Caco-2 (cell line): ENCODE data around the gene NUDCD3. TPM values are rescaled to one million over a fixed set of nuclear protein-coding genes. Genes with fewer than 3 reads are reported as not detected.

Experiments used
- BruUV-seq: library from RNA; stranded (reverse); fragments of 400-500 nt; replicated peaks from 2 replicates; lab custom pipeline; 2021; lab: Mats Ljungman, UMichigan
- CTCF ChIA-PET: fragments of 300-600 bp; sonication (Branson Sonifier 250); formaldehyde crosslinking; loops from one replicate; lab custom pipeline; 2022; ENCODE audit warnings: antibody characterized with exemption; lab: Charles Lee
- POLR2A ChIA-PET: fragments of 300-600 bp; sonication (Branson Sonifier 250); formaldehyde crosslinking; loops from one replicate; lab custom pipeline; 2022; ENCODE audit warnings: antibody characterized with exemption; lab: Charles Lee
- DNase-seq, 2 experiments: peaks; one replicate each; pipeline versions ENCODE4 v3.0.0 to v3.0.0-alpha.2; 2020 to 2022
- H3K27me3 ChIP-seq: replicated peaks from 2 replicates; pipeline ENCODE4 v1.6.0; 2011; ENCODE audit warnings: low read length; ENCODE audit not compliant: control insufficient read depth, insufficient read depth
- H3K36me3 ChIP-seq: 2 replicates; pipeline ENCODE4 v1.5.1; 2011; ENCODE audit warnings: low read length; ENCODE audit not compliant: control insufficient read depth, insufficient read depth
- H3K4me1 ChIP-seq: fragments of 250-450 bp; sonication (Bioruptor Pico); 2 replicates; pipeline ENCODE4 v1.5.1; 2020; ENCODE audit warnings: mild to moderate bottlenecking
- H3K4me3 ChIP-seq: 2 replicates; pipeline ENCODE4 v1.5.1; 2011; ENCODE audit warnings: low read depth, mild to moderate bottlenecking, control low read depth, low read length
- H3K9me3 ChIP-seq: fragments of 250-450 bp; sonication (Bioruptor Pico); 2 replicates; pipeline ENCODE4 v1.5.1; 2020; ENCODE audit warnings: mild to moderate bottlenecking, moderate library complexity
- H3K27ac Mint-ChIP-seq: one replicate; pipeline ENCODE4 v1.8.0; 2022; ENCODE audit warnings: mixed read lengths; ENCODE audit not compliant: unreplicated experiment
- H3K27me3 Mint-ChIP-seq: one replicate; pipeline ENCODE4 v1.8.0; 2022; ENCODE audit warnings: mixed read lengths; ENCODE audit not compliant: insufficient read depth, unreplicated experiment
- H3K36me3 Mint-ChIP-seq: one replicate; pipeline ENCODE4 v1.8.0; 2022; ENCODE audit warnings: mild to moderate bottlenecking, mixed read lengths; ENCODE audit not compliant: insufficient read depth, unreplicated experiment
- H3K4me1 Mint-ChIP-seq: one replicate; pipeline ENCODE4 v1.8.0; 2022; ENCODE audit warnings: low read depth, mixed read lengths; ENCODE audit not compliant: unreplicated experiment
- H3K4me3 Mint-ChIP-seq: one replicate; pipeline ENCODE4 v1.8.0; 2022; ENCODE audit warnings: mild to moderate bottlenecking, moderate library complexity, mixed read lengths; ENCODE audit not compliant: unreplicated experiment
- H3K9me3 Mint-ChIP-seq: one replicate; pipeline ENCODE4 v1.8.0; 2022; ENCODE audit warnings: mixed read lengths; ENCODE audit not compliant: unreplicated experiment
- CTCF ChIP-seq, 2 experiments: fragments of 200-600 bp in 1 of 2; IDR thresholded peaks; 1 replicate in 1 of 2; 2 replicates in 1 of 2; pipeline versions ENCODE4 v1.5.1 to v1.8.0; 2011 to 2022; ENCODE audit warnings: antibody characterized with exemption in 1 of 2, control low read depth in 1 of 2, inconsistent platforms in 1 of 2, low read depth in 1 of 2, low read length in 1 of 2, mild to moderate bottlenecking in 1 of 2, moderate library complexity in 1 of 2; ENCODE audit not compliant: insufficient read depth in 1 of 2, severe bottlenecking in 1 of 2, unreplicated experiment in 1 of 2
- intact Hi-C: fragments of 100-400 bp; cut with micrococcal nuclease; formaldehyde crosslinking; loops from one replicate; pipeline ENCODE4 v1.10.0; 2022; ENCODE audit not compliant: unreplicated experiment
- total RNA-seq: library from RNA; stranded (reverse); gene quantifications from 2 replicates; pipeline ENCODE4 v1.2.3, GENCODE V29; 2022

NUDCD3 gene
- total RNA-seq, 1 experiment from 2014 or later = 116 TPM

- no peaks in the 10 kb centered on the region for H3K4me1 ChIP-seq
- POLR2A ChIA-PET = interaction anchor here (0.6 kb wide), 1 partner anchor 250 kb away, joined by 3 read pairs; no protein-coding TSS in a partner anchor
- no peak for TF ChIP-seq CTCF (IDR thresholded peaks at IDR 0.05; ENCODE audit: insufficient read depth in 1 of 2, low read depth in 1 of 2, low read length in 1 of 2, severe bottlenecking in 1 of 2, unreplicated experiment in 1 of 2)
- H3K36me3 Mint-ChIP-seq = peaks cover 25% of the 10 kb centered on the region
- CTCF ChIA-PET = no interaction called here
- no peaks in the 10 kb centered on the region for H3K9me3 Mint-ChIP-seq
- no TSS peak for BruUV-seq
- no peaks in the 10 kb centered on the region for H3K4me1 Mint-ChIP-seq
- no peak overlapping the region for H3K27ac Mint-ChIP-seq
- H3K4me3 ChIP-seq = no peak overlapping the region
- no peak for DNase-seq
- no peaks in the 10 kb centered on the region; the same call in 1 of the 2 replicates for H3K36me3 ChIP-seq
- no peaks in the 10 kb centered on the region for H3K9me3 ChIP-seq
- H3K27me3 Mint-ChIP-seq = no peaks in the 10 kb centered on the region
- no peak overlapping the region for H3K4me3 Mint-ChIP-seq
- no peaks in the 10 kb centered on the region for H3K27me3 ChIP-seq
- intact Hi-C loops = no loop called here
These were observed 105.6 kb downstream of the NUDCD3 start for GRCh38 chr7:44384586-44385433.

- Mint-ChIP-seq H3K27me3 (no peaks in the 10 kb centered on the region), H3K36me3 (peaks cover 30% of the 10 kb centered on the region), H3K4me1 (no peaks in the 10 kb centered on the region), H3K9me3 (no peaks in the 10 kb centered on the region), H3K4me3 (no peak overlapping the region), H3K27ac (no peak overlapping the region)
- Histone ChIP-seq H3K4me1 (no peaks in the 10 kb centered on the region), H3K27me3 (no peaks in the 10 kb centered on the region), H3K9me3 (no peaks in the 10 kb centered on the region), H3K36me3 (no peaks in the 10 kb centered on the region; the same call in 1 of the 2 replicates), H3K4me3 (no peak overlapping the region)
- intact Hi-C loops = no loop called here
- no peak for TF ChIP-seq CTCF (IDR thresholded peaks at IDR 0.05; ENCODE audit: insufficient read depth in 1 of 2, low read depth in 1 of 2, low read length in 1 of 2, severe bottlenecking in 1 of 2, unreplicated experiment in 1 of 2)
- ChIA-PET CTCF (no interaction called here), POLR2A (no interaction called here)
- no peak for DNase-seq
- BruUV-seq = no TSS peak
These were observed 106.9 kb downstream of the NUDCD3 start for GRCh38 chr7:44383566-44383965.

GRCh38 chr7:44382459-44383265 is 107.8 kb downstream of the NUDCD3 start:
- Histone ChIP-seq H3K9me3 (no peaks in the 10 kb centered on the region), H3K27me3 (no peaks in the 10 kb centered on the region), H3K4me1 (no peaks in the 10 kb centered on the region), H3K4me3 (no peak overlapping the region), H3K36me3 (no peaks in the 10 kb centered on the region; the same call in 1 of the 2 replicates)
- Mint-ChIP-seq H3K36me3 (peaks cover 21% of the 10 kb centered on the region), H3K4me3 (no peak overlapping the region), H3K4me1 (no peaks in the 10 kb centered on the region), H3K27ac (no peak overlapping the region), H3K9me3 (no peaks in the 10 kb centered on the region), H3K27me3 (no peaks in the 10 kb centered on the region)
- DNase-seq = no peak
- ChIA-PET POLR2A (no interaction called here), CTCF (no interaction called here)
- TF ChIP-seq CTCF (IDR thresholded peaks at IDR 0.05; ENCODE audit: insufficient read depth in 1 of 2, low read depth in 1 of 2, low read length in 1 of 2, severe bottlenecking in 1 of 2, unreplicated experiment in 1 of 2) = no peak
- BruUV-seq = no TSS peak
- intact Hi-C loops = no loop called here
